Osteocyte (in vitro differentiated cells): ENCODE data around the gene RAD51B. TPM values are rescaled to one million over a fixed set of nuclear protein-coding genes. Genes with fewer than 3 reads are reported as not detected.
"Not testable (repeated sequence)": the region's sequence is repeated elsewhere in the genome, so short reads cannot be mapped to it uniquely, and the experiment has no call there.

Experiments used
- DNase-seq: peaks from one replicate; pipeline ENCODE4 v3.0.0; 2021; ENCODE audit warnings: mixed read lengths; ENCODE audit not compliant: unreplicated experiment; ENCODE audit errors: extremely low spot score
- H3K27ac Mint-ChIP-seq: one replicate; pipeline ENCODE4 v1.8.0; 2021; ENCODE audit warnings: mild to moderate bottlenecking, mixed read lengths; ENCODE audit not compliant: unreplicated experiment
- H3K27me3 Mint-ChIP-seq: one replicate; pipeline ENCODE4 v1.8.0; 2021; ENCODE audit warnings: mixed read lengths; ENCODE audit not compliant: unreplicated experiment
- H3K36me3 Mint-ChIP-seq: one replicate; pipeline ENCODE4 v1.8.0; 2021; ENCODE audit warnings: mixed read lengths; ENCODE audit not compliant: unreplicated experiment
- H3K4me1 Mint-ChIP-seq: one replicate; pipeline ENCODE4 v1.8.0; 2021; ENCODE audit warnings: mixed read lengths; ENCODE audit not compliant: unreplicated experiment
- H3K4me3 Mint-ChIP-seq: one replicate; pipeline ENCODE4 v1.8.0; 2021; ENCODE audit warnings: mild to moderate bottlenecking, moderate library complexity, mixed read lengths; ENCODE audit not compliant: unreplicated experiment
- H3K9me3 Mint-ChIP-seq: one replicate; pipeline ENCODE4 v1.8.0; 2021; ENCODE audit warnings: mixed read lengths; ENCODE audit not compliant: unreplicated experiment
- total RNA-seq: library from RNA; stranded (reverse); gene quantifications from 2 replicates; pipeline ENCODE4 v1.2.1, GENCODE V29; 2021
- TF ChIP-seq, protein P1 (sequence below): fragments of 200-600 bp; sonication (generic); IDR thresholded peaks from 2 replicates; pipeline ENCODE4 v1.5.0; 2021; ENCODE audit warnings: antibody characterized with exemption, mild to moderate bottlenecking, moderate library complexity

Gene RAD51B
- total RNA-seq, 1 donor from 2014 or later = 12.7 TPM

DNA sequence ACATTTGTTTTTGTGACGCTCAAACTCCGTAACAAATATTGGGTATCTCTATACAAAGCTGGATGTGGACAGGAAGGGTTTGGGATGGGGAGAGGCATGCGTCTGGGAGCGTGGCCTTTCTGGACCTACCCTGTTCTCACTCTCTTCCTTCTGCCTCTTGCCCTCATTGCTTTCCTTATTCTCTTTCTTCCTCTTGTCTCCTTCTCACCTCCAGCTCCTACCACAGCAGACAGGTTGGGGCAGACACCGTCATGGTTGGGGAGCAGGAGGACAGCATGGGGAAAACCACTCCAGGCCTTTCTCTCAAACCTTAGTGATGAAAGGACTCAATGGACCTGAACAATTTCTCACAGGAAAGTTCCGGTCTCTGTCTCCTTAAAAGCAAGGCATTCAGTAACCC, 465.3 kb downstream of the RAD51B start:
- Mint-ChIP-seq H3K27ac (no peak overlapping the region), H3K9me3 (no peaks in the 10 kb centered on the region), H3K4me3 (no peak overlapping the region), H3K36me3 (no peaks in the 10 kb centered on the region), H3K4me1 (no peaks in the 10 kb centered on the region), H3K27me3 (no peaks in the 10 kb centered on the region)
- TF ChIP-seq, protein P1, sequence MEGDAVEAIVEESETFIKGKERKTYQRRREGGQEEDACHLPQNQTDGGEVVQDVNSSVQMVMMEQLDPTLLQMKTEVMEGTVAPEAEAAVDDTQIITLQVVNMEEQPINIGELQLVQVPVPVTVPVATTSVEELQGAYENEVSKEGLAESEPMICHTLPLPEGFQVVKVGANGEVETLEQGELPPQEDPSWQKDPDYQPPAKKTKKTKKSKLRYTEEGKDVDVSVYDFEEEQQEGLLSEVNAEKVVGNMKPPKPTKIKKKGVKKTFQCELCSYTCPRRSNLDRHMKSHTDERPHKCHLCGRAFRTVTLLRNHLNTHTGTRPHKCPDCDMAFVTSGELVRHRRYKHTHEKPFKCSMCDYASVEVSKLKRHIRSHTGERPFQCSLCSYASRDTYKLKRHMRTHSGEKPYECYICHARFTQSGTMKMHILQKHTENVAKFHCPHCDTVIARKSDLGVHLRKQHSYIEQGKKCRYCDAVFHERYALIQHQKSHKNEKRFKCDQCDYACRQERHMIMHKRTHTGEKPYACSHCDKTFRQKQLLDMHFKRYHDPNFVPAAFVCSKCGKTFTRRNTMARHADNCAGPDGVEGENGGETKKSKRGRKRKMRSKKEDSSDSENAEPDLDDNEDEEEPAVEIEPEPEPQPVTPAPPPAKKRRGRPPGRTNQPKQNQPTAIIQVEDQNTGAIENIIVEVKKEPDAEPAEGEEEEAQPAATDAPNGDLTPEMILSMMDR = no peak
- no peak for DNase-seq

DNA sequence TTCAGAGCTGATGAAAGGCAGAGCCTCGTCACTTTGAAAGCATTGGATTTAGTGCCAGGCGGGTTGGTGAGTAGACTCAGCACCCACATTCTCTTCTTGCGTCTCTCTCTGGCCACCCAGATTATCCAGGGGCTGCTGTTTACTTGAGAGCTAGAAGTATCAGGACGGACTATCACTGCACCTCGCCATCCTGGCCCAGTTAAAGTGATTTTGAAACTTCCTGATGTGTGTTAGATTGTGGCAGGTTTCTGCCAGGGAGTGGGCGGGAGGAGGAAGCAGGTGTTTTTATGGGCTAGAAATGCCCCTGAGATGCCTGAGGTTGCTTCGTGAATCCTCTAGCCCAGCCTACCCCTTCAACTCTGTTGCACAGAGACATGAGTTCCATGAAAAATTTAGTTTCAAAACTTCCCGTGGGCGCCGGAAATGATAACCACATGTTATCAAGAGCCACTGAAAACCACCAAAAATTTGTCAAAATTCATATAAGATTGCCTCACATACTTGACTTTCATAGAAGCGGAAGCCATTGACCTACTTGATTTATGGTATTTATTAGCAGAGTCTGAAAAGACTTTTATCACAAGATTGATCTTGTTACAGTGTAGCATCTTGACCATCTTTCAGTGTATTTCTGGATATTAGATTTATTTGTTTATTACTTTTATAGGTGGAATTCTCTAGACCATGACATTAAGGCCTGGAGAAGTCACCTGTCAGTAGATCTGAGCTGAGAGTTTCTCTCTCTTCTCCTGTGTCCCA, 466.0 kb downstream of the RAD51B start:
- no peaks in the 10 kb centered on the region for H3K4me1 Mint-ChIP-seq
- H3K36me3 Mint-ChIP-seq = no peaks in the 10 kb centered on the region
- DNase-seq = no peak

DNA sequence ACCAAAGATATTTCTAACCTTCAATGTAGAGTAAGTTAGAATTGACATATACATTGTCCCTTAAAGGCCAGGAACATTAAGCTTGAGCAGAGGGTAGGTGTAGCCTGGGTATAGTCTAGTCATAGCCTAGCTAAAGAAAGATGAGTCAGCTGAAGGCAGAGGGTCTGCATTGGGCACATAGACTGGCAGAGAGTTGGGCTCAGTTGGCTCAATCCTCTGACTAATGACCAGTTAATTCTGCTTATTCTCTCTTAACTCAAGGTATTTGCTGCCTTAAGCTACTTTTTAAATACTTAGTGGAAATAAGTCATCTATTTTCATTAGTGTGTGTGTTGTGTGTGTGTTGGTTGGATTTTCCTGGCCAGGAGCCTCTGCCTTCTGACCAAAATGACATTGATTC, 467.1 kb downstream of the RAD51B start:
- Mint-ChIP-seq H3K36me3 (no peaks in the 10 kb centered on the region), H3K4me3 (no peak overlapping the region), H3K27me3 (no peaks in the 10 kb centered on the region), H3K4me1 (no peaks in the 10 kb centered on the region), H3K9me3 (no peaks in the 10 kb centered on the region), H3K27ac (no peak overlapping the region)
- no peak for DNase-seq
- TF ChIP-seq, protein P1 = no peak

More for the DNA sequence above, 466.0 kb downstream of the RAD51B start:
- Mint-ChIP-seq H3K4me3 (no peak overlapping the region), H3K9me3 (no peaks in the 10 kb centered on the region), H3K27me3 (no peaks in the 10 kb centered on the region), H3K27ac (no peak overlapping the region)
- TF ChIP-seq, protein P1 = no peak

DNA sequence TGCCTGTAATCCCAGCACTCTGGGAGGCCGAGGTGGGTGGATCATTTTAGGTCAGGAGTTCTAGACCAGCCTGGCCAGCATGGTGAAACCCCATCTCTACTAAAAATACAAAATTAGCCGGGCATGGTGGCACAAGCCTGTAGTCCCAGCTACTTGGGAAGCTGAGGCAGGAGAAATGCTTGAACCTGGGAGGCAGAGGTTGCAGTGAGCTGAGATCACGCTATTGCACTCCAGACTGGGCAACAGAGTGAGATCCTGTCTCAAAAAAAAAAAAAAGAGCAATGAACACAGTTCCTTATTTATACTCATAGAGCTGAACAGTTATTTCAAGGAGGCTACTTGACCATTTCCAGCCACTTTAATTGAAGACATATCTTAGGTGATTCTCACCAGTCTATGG, 469.9 kb downstream of the RAD51B start:
- not testable (repeated sequence) for H3K36me3 Mint-ChIP-seq, H3K27ac Mint-ChIP-seq, H3K27me3 Mint-ChIP-seq, H3K4me1 Mint-ChIP-seq, DNase-seq, H3K9me3 Mint-ChIP-seq, H3K4me3 Mint-ChIP-seq

DNA sequence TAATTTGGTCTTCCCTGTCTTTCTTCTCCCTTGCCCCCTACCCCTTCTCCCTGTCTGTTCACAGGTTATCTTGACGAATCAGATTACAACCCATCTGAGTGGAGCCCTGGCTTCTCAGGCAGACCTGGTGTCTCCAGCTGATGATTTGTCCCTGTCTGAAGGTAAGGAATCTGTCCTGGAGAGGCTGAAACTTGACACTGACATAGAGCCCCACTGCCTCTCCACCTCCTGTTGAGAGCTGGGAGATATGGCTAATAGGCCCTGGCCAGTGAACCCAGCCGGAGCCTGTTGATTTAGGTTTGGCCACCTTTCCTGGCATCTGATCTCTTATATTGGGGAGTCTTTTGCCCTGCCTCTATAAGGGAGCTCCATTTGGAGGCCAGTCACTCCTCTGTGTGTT, 472.2 kb downstream of the RAD51B start:
- Mint-ChIP-seq H3K9me3 (no peaks in the 10 kb centered on the region), H3K36me3 (no peaks in the 10 kb centered on the region), H3K4me1 (no peaks in the 10 kb centered on the region), H3K27ac (no peak overlapping the region), H3K27me3 (no peaks in the 10 kb centered on the region), H3K4me3 (no peak overlapping the region)
- TF ChIP-seq, protein P1 = no peak
- no peak for DNase-seq
